ENCODE data around the gene C1QTNF4. TPM values are rescaled to one million over a fixed set of nuclear protein-coding genes. Genes with fewer than 3 reads are reported as not detected.

Gene C1QTNF4
- total and polyA plus RNA-seq, 9 of the 15 experiments (the other 6 are each of a cell fraction or from before 2014, with no cell fraction given) = not detected

DNA sequence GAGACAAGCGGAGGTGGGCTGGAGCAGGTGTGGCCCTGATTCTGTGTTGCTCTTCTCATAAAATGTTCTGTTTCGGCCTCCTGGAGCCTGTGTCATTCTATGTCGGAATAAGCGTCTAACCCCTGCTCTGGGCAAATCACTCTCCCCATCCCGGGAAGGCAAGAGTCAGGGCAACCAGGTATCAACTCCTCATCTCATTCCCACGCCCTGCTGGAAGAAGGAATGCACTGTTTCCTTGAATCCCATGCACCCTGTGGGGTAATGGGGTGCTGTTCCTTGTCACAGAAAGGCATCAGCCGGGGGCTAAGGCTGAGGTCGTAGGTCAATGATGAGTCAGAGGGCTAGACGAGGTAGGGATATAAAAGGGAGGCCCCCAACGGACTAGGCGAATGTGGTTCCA is 5.1 kb downstream of the C1QTNF4 start:
- intact Hi-C loops (cut with micrococcal nuclease) = no loop called here
- TF ChIP-seq, protein P1, sequence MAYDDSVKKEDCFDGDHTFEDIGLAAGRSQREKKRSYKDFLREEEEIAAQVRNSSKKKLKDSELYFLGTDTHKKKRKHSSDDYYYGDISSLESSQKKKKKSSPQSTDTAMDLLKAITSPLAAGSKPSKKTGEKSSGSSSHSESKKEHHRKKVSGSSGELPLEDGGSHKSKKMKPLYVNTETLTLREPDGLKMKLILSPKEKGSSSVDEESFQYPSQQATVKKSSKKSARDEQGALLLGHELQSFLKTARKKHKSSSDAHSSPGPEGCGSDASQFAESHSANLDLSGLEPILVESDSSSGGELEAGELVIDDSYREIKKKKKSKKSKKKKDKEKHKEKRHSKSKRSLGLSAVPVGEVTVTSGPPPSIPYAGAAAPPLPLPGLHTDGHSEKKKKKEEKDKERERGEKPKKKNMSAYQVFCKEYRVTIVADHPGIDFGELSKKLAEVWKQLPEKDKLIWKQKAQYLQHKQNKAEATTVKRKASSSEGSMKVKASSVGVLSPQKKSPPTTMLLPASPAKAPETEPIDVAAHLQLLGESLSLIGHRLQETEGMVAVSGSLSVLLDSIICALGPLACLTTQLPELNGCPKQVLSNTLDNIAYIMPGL (CRISPR knock-in tag; IDR thresholded peaks at IDR 0.05) = no peak
- TF ChIP-seq FOXK2 (conservative IDR thresholded peaks at IDR 0.05 in 1 of 2, IDR thresholded peaks at IDR 0.05 in 1 of 2; ENCODE audit: low read depth in 2 of 2) = no peak
- TF ChIP-seq SRSF7 (optimal IDR thresholded peaks at IDR 0.05; ENCODE audit: low read depth, low read length) = no peak
- no peak for TF ChIP-seq SRSF9 (IDR thresholded peaks at IDR 0.05; ENCODE audit: borderline replicate concordance, low read depth, low read length)
- no peak for TF ChIP-seq ZNF507 (tag; conservative IDR thresholded peaks at IDR 0.05)
- TF ChIP-seq, protein P2, sequence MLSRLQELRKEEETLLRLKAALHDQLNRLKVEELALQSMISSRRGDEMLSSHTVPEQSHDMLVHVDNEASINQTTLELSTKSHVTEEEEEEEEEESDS (CRISPR knock-in tag; IDR thresholded peaks at IDR 0.05) = no peak
- TF ChIP-seq WHSC1 (IDR thresholded peaks at IDR 0.05; ENCODE audit: low read length) = no peak
- no peak for TF ChIP-seq TRIM24 (IDR thresholded peaks at IDR 0.05)
- TF ChIP-seq SMAD2 (IDR thresholded peaks at IDR 0.05; ENCODE audit: low read depth, low read length) = no peak
- TF ChIP-seq, protein P3, sequence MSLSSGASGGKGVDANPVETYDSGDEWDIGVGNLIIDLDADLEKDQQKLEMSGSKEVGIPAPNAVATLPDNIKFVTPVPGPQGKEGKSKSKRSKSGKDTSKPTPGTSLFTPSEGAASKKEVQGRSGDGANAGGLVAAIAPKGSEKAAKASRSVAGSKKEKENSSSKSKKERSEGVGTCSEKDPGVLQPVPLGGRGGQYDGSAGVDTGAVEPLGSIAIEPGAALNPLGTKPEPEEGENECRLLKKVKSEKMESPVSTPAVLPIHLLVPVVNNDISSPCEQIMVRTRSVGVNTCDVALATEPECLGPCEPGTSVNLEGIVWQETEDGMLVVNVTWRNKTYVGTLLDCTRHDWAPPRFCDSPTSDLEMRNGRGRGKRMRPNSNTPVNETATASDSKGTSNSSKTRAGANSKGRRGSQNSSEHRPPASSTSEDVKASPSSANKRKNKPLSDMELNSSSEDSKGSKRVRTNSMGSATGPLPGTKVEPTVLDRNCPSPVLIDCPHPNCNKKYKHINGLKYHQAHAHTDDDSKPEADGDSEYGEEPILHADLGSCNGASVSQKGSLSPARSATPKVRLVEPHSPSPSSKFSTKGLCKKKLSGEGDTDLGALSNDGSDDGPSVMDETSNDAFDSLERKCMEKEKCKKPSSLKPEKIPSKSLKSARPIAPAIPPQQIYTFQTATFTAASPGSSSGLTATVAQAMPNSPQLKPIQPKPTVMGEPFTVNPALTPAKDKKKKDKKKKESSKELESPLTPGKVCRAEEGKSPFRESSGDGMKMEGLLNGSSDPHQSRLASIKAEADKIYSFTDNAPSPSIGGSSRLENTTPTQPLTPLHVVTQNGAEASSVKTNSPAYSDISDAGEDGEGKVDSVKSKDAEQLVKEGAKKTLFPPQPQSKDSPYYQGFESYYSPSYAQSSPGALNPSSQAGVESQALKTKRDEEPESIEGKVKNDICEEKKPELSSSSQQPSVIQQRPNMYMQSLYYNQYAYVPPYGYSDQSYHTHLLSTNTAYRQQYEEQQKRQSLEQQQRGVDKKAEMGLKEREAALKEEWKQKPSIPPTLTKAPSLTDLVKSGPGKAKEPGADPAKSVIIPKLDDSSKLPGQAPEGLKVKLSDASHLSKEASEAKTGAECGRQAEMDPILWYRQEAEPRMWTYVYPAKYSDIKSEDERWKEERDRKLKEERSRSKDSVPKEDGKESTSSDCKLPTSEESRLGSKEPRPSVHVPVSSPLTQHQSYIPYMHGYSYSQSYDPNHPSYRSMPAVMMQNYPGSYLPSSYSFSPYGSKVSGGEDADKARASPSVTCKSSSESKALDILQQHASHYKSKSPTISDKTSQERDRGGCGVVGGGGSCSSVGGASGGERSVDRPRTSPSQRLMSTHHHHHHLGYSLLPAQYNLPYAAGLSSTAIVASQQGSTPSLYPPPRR (CRISPR knock-in tag; IDR thresholded peaks at IDR 0.05; ENCODE audit: borderline replicate concordance) = no peak
- TF ChIP-seq, protein P4, sequence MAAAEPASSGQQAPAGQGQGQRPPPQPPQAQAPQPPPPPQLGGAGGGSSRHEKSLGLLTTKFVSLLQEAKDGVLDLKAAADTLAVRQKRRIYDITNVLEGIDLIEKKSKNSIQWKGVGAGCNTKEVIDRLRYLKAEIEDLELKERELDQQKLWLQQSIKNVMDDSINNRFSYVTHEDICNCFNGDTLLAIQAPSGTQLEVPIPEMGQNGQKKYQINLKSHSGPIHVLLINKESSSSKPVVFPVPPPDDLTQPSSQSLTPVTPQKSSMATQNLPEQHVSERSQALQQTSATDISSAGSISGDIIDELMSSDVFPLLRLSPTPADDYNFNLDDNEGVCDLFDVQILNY (CRISPR knock-in tag; IDR thresholded peaks at IDR 0.05) = no peak
- no peak for TF ChIP-seq ILK (tag; IDR thresholded peaks at IDR 0.05; ENCODE audit: borderline replicate concordance, low read depth)
- TF ChIP-seq, protein P5, sequence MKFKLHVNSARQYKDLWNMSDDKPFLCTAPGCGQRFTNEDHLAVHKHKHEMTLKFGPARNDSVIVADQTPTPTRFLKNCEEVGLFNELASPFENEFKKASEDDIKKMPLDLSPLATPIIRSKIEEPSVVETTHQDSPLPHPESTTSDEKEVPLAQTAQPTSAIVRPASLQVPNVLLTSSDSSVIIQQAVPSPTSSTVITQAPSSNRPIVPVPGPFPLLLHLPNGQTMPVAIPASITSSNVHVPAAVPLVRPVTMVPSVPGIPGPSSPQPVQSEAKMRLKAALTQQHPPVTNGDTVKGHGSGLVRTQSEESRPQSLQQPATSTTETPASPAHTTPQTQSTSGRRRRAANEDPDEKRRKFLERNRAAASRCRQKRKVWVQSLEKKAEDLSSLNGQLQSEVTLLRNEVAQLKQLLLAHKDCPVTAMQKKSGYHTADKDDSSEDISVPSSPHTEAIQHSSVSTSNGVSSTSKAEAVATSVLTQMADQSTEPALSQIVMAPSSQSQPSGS (CRISPR knock-in tag; IDR thresholded peaks at IDR 0.05) = no peak
- TF ChIP-seq CREBBP (IDR thresholded peaks at IDR 0.05; ENCODE audit: low read depth, low read length) = no peak

More for the DNA sequence above, 5.1 kb downstream of the C1QTNF4 start:
- Histone ChIP-seq H3K4me3 (no peak overlapping the region), H2AFZ (ENCODE audit: low read depth, low read length) (no peak overlapping the region), H3K4me1 (replicated peaks in 1 of 2; ENCODE audit: control insufficient read depth in 2 of 2, insufficient read depth in 2 of 2, low read length in 2 of 2) (peaks cover 0 to 18% of the 10 kb centered on the region in 2 experiments; a peak in 2 of 5 replicates), H3K9ac (ENCODE audit: insufficient read depth in 1 of 2, low read depth in 2 of 2, low read length in 2 of 2) (no peak overlapping the region), H4K20me1 (replicated peaks; ENCODE audit: control insufficient read depth, insufficient read depth, low read length) (no peaks in the 10 kb centered on the region), H3K9me1 (ENCODE audit: control insufficient read depth, insufficient read depth, low read length) (no peaks in the 10 kb centered on the region), H3K9me3 (replicated peaks; ENCODE audit: control insufficient read depth, insufficient read depth, low read depth, low read length) (no peaks in the 10 kb centered on the region), H3K27me3 (ENCODE audit: control insufficient read depth in 2 of 2, insufficient read depth in 2 of 2, low read length in 2 of 2) (peaks cover 13 to 18% of the 10 kb centered on the region in 2 experiments), H3K79me2 (ENCODE audit: control insufficient read depth, insufficient read depth, low read length) (no peaks in the 10 kb centered on the region), H3K36me3 (ENCODE audit: control insufficient read depth, insufficient read depth, low read length) (peaks cover 11% of the 10 kb centered on the region; the same call in 1 of the 3 replicates), H3K4me2 (ENCODE audit: insufficient read depth, low read length) (no peak overlapping the region), H3K27ac (ENCODE audit: extremely low read depth, low read depth, low read length) (no peak overlapping the region)
- CTCF ChIA-PET (ENCODE audit: low intra/inter-chr PET ratio) = no interaction called here
- no peak for FAIRE-seq
- WGBS (ENCODE audit: insufficient coverage, low coverage, missing lambda C conversion rate) = 57% methylated on average over 8 of the region's 11 CpGs
- no peak for DNase-seq (ENCODE audit: extremely low read depth in 1 of 4, low spot score in 3 of 4)
- in situ Hi-C loops (cut with MboI) = no loop called here
- no TSS peak for BruUV-seq (replicated peaks)
- ATAC-seq = no peak
- POLR2A ChIA-PET = interaction anchor here (0.6 to 1.5 kb wide), 2 partner anchors 12 to 14 kb away, joined by 3 read pairs; no protein-coding TSS in a partner anchor

All from K562 (cell line).